IPS-11a (cell line): ENCODE data around the gene PEX5.
A peak's percentile ranks its signal among the peaks of the same experiment; 100 is the strongest.
"Not testable (repeated sequence)": the region's sequence is repeated elsewhere in the genome, so short reads cannot be mapped to it uniquely, and the experiment has no call there.

Experiments
- H3K4me3 ChIP-seq: one replicate; pipeline ENCODE4 v1.5.1; 2013; ENCODE audit warnings: low read depth, low read length, control low read depth

PEX5 gene

GRCh38 chr12:7158781-7159609 lies 30.5 kb upstream of the PEX5 start:
- H3K4me3 ChIP-seq, result no peak overlapping the region

GRCh38 chr12:7160183-7160582 lies 29.3 kb upstream of the PEX5 start:
- H3K4me3 ChIP-seq, result no peak overlapping the region

GRCh38 chr12:7161327-7161726 lies 28.2 kb upstream of the PEX5 start:
- no peak overlapping the region for H3K4me3 ChIP-seq

GRCh38 chr12:7161811-7162210 lies 27.7 kb upstream of the PEX5 start:
- no peak overlapping the region for H3K4me3 ChIP-seq

DNA sequence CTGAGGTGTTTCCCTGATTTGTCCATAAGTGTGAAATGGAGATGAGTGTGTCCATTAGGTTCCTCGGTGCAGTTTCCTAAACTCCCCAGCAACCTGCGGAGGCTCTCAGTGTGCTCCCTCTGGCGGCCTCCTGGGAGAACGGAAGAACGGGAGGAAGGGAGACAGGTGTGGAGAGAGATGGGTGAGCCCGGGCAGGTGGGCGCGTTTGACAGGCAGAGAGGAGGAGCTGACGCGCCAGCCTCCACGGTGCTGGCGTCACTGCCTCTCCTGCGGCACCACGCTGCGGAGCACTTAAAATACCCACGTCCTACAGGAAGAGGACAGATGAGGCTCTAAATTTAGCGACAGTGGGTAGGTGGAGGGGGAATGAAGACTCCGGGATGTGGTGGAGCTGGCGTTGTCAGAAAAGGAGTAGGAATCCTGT lies 26.8 kb upstream of the PEX5 start:
- no peak overlapping the region for H3K4me3 ChIP-seq

DNA sequence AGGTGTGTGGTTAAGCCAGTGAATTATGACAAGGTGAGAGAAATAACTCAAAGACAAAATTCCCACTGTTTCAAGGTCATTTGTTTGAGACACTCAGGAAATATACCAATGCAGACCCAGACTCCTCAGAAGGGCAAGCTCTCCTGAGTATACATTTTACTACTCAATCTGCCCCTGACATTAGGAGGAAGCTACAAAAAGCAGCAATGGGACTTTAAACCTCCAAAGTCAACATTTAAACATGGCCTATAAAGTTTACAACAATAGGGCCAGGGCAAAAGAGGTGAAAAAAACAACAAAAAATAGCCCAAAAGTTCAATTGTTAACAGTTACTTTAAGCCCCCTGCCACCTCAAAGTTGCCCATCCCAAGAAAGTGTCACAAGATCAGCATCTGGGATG lies 19.5 kb upstream of the PEX5 start:
- no peak overlapping the region for H3K4me3 ChIP-seq

GRCh38 chr12:7171854-7172253 lies 17.6 kb upstream of the PEX5 start:
- H3K4me3 ChIP-seq, result no peak overlapping the region

DNA sequence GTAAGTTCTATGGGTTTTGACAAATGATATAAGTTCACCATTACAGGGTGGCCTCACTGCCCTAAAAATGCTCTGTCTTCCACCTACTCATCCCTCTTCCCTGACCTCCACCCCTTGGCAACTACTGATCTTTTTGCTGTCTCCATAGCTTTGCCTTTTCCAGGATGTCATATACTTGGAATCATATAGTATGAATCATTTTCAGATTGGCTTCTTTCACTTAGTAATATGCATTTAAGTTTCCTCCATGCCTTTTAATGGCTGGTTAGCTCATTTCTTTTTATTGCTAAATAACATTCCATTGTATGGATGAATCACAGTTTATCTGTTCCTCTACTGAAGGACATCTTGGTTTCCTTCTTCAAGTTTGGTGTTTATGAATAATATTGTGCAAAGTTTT lies 14.0 kb upstream of the PEX5 start:
- no peak overlapping the region for H3K4me3 ChIP-seq

DNA sequence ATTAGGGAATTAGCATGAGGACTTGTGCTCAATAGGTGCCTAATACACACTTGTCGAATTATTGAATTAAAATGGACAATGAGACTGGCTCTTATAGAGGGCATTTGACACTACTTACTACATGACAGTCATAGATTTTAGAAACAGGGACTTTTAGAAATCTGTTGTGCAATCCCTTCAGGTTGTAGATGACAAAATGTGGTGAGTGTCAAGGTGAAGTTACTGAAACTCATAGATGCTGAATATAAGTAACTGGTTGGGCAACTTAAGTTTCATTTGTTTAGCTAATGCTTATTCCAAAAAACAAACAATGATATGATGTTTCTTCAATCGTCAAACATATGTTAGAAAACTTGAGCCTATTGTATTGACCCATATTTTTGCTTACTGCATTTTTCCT lies 12.9 kb upstream of the PEX5 start:
- H3K4me3 ChIP-seq, result no peak overlapping the region

GRCh38 chr12:7178481-7178880 lies 11.0 kb upstream of the PEX5 start:
- no peak overlapping the region for H3K4me3 ChIP-seq

- H3K4me3 ChIP-seq, result no peak overlapping the region
Observed at GRCh38 chr12:7180685-7181084, 8.8 kb upstream of the PEX5 start.

GRCh38 chr12:7186058-7186457 lies 3.4 kb upstream of the PEX5 start:
- H3K4me3 ChIP-seq, result not testable (repeated sequence)

DNA sequence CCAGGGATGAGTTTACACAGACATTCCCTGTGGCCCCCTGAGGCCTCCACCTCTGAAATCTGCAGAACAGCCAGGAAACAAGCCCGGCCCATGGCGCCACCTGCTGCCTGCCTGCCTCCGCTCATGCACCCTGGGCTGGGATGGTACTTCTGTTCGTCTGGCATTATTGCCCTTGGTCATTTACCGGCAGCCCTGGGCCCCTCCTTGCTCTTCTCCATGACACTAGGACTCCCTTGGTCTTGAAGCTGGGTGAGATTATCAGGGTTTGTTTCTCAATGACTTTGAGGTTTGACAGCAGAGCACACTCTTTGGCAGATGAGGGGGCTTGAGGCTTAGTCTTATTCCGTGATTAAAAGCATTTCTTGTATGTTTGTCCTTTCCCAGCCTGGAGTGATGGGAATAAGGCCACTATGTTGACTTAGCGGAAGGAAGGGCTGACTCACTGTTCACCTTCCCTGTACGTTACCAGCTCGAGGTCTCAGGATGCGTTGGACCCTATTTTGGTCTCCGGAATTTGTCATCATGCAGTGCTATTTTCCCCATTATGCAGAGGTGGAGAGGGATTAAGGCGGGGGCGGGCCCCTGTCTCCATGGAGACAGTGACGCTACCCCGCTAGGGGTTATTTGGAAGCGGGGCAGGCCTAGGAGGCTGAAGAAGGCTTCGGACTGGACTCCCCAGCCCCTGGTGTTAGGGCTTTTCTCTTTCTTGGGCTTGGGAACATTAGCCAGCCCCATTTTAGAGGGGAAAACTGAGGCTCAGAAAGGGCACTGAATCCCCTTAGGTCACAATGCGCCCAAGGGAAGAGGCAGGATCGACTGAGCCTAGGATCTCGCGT lies 706 bp upstream of the PEX5 start:
- H3K4me3 ChIP-seq, result peak overlapping the region; percentile 53

DNA sequence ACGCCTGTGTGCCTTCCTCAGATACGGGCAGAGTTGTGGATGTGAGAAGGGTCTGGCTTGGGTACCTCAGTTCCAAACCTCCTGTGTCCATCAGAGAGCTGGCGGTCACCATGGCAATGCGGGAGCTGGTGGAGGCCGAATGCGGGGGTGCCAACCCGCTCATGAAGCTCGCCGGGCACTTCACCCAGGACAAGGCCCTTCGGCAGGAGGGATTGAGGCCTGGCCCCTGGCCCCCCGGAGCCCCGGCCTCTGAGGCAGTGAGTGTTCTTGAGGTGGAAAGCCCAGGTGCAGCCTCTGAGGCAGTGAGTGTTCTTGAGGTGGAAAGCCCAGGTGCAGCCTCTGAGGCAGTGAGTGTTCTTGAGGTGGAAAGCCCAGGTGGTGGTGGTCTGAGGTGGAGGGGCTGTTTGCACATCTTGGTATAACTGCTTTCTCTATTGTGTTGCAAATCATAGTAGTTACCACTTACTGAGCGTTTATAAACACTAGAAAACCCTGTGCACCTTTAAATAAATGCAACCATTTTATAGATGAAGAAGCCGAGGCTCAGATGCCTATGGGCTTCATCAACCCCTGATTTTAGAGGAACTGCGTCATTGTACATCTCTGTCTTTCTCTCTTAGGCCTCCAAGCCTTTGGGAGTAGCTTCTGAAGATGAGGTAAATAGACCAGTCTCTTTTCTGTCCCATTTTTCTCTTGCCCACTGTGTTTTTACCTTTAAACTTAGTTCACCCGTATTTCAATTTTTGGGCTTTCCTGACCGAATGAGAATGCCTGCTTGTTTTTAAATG lies 976 bp downstream of the PEX5 start:
- H3K4me3 ChIP-seq, result peak overlapping the region; percentile 92

DNA sequence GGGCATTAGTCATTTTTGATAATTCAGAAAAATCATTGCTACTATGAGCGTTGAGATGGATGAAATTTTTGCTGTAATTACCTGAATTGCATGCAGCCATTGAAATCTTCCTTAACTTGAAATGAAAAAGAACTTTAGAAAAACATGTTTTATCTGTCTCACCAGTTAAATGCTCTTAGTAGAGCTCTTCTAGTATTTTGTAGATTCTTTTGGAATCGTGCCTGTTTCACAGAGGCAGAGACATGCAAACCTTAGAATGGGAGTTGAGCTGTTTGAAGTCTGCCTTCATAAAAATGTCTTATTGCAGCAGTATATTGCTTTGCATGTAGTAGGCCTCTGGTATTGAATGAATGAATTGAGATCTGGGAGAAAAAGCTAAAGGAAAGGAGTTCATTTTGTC lies 4.2 kb downstream of the PEX5 start:
- no peak overlapping the region for H3K4me3 ChIP-seq

GRCh38 chr12:7197841-7198240 lies 8.4 kb downstream of the PEX5 start:
- no peak overlapping the region for H3K4me3 ChIP-seq

GRCh38 chr12:7203109-7203508 lies 13.6 kb downstream of the PEX5 start:
- H3K4me3 ChIP-seq, result no peak overlapping the region

GRCh38 chr12:7205091-7205490 lies 15.6 kb downstream of the PEX5 start:
- H3K4me3 ChIP-seq, result no peak overlapping the region

GRCh38 chr12:7206691-7207090 lies 17.2 kb downstream of the PEX5 start:
- no peak overlapping the region for H3K4me3 ChIP-seq

GRCh38 chr12:7207866-7208625 lies 18.6 kb downstream of the PEX5 start:
- H3K4me3 ChIP-seq, result no peak overlapping the region

DNA sequence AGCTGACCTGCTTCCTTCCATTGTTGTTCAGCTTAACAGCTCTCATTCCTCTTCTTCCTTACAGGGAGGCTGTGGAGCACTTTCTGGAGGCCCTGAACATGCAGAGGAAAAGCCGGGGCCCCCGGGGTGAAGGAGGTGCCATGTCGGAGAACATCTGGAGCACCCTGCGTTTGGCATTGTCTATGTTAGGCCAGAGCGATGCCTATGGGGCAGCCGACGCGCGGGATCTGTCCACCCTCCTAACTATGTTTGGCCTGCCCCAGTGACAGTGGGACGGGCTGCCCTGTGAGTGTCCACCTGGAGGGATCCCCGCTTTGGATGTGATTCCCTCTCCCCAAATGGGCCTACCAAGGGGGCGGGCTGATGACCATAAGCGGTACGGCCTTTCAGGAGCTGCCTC lies 20.5 kb downstream of the PEX5 start:
- H3K4me3 ChIP-seq, result no peak overlapping the region
